HG02642 (cell line): ENCODE measurements around the gene PRKAG3.
"Not testable (repeated sequence)": the region's sequence is repeated elsewhere in the genome, so short reads cannot be mapped to it uniquely, and the experiment has no call there.

Experiments used
- ATAC-seq: cut with Tn5 transposase; IDR thresholded peaks from one replicate; pipeline ENCODE4 v1.9.1; 2021; ENCODE audit warnings: mild to moderate bottlenecking; ENCODE audit not compliant: unreplicated experiment, poor library complexity

Gene PRKAG3

DNA sequence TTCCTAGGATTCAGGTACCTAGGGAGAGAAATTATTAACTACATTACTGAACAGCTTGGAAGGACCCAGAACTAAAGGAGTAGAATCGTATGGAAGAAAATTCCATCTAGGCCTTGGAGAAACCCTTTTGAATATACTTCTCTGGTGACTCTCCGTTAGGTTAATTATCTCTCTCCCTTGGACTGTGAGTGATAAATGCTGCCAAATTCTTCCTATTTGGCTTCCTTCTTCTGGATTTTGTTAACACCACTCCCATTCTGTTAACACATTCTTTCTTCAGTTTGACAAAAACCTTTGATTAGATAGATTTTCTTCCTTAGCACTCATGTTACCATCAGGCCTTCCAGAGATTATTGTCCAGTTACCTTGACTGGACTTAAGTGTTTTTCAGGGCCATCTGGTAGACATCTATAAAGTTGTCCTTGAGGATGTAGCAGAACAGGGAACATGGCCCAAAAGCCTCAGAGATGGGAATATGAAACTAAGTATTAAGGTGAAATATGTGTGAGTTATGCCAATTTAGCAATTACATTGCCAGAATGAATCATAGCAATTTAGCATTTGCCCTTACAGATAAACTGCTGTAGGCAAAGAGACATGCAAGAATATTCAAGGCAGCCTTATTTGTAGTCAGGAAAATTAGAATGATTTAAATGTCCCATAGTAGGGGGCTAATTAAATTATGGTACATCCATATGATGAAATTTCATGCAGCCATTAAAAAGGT is 42.9 kb downstream of the PRKAG3 start:
- ATAC-seq = no peak

DNA sequence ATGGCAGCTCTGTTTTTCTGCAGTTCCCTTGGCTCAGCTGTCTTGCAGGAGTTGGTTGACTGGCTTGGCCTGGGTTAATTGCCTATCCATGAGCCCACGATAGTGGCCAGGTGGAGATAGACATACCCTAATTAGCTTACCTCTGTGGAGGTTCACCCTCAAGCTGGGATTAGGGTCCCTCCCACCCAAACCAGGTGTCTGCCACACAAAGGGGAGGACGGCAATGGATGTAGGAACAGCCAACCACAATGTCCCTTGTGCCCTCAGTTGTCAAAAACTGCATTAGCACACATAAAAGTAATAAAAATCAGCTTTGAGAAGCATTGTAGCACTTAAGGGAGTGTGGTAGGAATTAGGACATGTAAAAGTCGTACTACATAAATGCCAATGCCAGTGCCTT is 45.5 kb downstream of the PRKAG3 start:
- ATAC-seq = no peak

DNA sequence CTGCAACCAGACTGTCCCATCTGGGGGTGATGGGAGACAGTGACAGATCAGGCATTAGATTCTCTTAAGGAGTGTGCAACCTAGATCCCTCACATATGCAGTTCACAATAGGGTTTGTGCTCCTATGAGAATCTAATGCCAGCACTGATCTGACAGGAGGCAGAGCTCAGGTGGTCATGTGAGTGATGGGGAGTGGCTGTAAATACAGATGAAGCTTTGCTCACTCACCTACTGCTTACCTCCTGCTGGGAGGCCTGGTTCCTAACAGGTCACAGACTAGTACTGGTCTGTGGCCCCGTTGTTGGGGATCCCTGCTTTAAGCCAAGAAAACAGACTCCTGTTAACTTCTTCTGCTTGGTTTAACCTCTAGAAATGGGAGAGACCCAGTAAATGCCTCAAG is 46.5 kb downstream of the PRKAG3 start:
- no peak for ATAC-seq

DNA sequence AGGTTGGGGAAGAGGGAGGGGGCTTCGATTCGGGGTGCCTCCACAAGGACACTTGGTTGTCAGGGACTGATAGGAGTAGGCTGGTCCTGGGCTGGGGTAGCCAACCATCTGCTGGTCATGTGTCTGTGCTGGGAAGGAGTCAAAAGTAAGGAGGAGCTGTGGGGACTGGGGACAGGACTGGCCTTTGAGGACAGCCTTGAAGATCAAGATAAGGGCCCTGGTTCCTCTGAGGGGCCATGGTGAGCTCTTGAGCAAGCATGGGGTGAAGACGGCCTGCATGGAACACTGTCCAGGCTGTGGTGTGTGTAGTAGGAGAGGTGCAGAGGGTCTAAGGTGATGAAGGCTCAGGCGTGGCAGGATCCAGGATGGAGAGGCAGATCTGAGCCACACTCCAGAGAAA is 47.9 kb downstream of the PRKAG3 start:
- no peak for ATAC-seq

DNA sequence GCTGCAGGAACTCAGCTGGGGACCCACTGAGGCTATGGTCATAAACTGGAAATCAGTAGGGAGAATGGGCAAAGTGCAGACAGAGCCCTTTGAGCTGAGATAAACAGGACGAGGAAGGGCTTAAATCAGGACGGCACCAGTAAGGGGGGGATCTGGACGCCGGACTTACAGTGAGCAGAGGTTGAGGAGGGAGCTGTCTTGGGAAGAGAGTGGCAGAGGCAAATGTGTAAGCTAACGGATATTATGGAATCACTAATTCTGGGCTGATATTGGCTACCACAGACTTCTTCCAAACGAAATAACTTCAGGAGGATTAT is 49.1 kb downstream of the PRKAG3 start:
- ATAC-seq = no peak

DNA sequence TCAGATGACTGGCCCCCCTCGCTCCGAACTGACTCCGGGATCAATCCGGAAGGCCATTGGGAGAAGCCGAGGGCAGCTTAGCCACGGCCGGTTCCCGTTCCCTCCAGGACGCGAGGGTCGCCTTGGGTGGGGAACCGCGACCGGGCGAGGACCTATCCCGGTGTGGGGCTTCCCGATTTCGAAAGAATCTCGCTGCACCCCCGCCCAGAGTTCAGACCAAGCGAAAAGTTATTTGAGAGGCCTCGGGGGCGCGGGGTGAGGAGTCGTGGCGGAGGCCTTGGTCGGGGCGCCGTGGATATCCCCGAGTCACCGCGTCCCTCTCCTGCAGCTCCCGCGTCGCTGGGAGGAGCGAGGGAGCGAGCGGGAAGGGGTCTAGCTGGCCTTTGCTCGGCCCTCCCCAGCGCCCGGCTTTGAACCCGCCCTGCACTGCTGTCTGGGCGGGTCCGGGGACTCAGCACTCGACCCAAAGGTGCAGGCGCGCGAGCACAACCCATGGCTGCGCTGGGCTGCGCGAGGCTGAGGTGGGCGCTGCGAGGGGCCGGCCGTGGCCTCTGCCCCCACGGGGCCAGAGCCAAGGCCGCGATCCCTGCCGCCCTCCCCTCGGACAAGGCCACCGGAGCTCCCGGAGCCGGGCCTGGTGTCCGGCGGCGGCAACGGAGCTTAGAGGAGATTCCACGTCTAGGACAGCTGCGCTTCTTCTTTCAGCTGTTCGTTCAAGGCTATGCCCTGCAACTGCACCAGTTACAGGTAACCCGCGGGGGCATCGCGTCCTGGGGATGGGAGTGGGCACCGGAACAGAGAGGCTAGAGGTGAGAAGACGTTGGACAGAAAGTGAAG is 49.7 kb downstream of the PRKAG3 start, which contains the start of gene CYP27A1:
Gene CYP27A1, plus strand, starts transcription at position 457 of the 837 bp plus-strand sequence. Its CDS starts 36 bp downstream, at position 493.
- no peak for ATAC-seq

DNA sequence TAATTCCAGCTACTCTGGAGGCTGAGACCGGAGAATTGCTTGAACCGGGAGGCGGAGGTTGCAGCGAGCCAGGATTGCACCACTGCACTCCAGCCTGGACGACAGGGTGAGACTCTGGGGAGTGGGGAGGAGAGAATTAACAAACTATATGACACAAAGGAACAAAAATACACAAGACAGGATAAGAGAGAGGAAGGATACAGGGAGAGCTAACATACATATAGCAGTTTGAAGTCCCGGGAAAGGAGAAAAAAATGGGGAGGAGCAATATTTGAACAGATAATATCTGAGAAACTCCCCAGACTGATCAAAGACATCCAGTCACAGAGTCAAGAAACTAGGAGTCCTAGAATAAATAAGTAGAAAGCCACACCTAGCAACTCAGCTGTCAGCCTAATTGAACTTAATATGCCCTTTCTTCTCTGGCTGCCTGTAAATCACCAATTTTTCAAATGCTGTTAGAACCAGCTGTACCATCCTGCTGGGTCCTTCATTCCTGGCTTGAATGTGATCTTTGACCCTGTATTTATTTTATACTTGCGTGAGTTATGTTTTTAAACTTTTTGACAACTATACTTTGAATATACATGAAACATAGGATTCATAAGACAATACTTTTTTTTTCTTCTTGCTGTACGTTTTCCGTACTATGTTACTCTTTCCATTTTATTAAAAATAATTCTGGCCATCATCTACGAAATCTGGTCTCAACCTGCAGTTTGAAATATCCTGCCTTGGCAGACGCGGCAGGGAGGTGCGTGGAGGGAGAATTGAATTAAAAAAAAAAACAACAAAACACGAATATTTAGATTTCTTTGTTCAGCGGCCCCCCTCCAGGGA is 50.5 kb downstream of the PRKAG3 start:
- ATAC-seq = no peak

DNA sequence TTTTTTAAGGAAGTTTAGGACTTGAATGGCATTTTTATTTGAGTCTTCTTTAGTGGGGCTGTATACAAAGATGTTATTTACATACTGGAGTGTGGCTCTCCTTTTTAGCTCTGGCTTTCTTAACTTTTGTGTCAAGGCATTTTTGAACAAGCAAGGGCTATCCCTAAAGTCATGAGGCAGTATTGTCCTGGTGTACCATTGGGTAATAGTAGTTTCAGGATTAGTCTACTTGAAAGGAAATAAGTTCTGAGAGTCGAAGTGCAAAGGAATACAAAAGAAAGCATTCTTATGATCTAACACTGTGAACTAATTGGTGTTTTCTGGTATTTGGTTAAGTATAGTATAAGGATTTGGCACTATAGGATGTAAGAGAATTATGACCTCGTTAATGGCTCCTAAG is 51.6 kb downstream of the PRKAG3 start:
- ATAC-seq = no peak

DNA sequence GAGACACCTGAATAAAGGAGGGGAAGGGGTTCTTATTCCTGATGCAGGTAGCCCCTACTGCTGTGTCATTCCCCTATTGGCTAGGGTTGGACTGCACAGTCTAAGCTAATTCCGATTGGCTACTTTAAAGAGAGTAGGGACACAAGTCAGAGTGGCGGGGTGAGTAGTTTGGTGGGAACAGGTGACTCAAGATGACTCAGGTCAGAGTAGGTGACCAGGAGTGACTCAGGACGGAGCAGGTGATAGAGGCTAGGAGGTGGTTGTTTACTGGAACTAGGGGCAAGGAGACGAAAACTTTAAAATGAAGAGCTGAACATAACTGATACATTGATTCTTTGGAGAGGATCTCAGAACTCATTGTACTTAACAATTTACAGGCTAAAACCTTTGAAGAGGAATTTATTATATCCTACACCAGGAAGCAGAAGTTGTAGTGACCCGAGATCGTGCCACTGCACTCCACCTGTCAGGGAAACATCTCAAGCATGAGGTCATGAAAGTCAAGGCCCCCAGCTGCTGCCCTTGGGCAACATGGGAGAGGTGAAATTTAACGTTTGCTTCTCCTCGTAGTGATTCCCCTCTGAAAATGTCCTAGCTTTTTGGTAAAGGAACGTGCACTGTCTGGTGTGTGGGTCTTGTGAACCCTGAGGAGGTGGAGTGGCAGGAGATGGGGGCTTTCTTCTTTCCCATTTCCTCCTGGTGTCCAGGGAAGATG is 54.2 kb downstream of the PRKAG3 start:
- no peak for ATAC-seq

DNA sequence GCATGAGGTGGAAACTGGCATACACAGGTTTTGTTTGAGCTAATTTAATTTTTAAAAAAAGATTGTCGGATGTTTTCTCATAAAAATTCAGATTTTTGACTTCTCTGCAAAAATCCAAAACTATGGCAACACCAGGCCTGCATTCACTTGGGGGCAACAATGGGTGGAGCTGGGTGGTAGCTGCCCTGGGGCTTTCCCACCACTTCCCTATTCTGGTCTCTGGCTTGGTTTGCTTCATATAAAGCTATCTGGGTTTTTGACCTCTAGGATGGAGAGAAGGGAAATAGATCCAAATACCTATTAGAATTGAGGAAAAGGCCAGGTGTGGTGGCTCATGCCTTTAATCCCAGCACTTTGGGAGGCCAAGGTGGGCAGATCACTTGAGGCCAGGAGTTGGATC is 55.1 kb downstream of the PRKAG3 start:
- no peak for ATAC-seq

DNA sequence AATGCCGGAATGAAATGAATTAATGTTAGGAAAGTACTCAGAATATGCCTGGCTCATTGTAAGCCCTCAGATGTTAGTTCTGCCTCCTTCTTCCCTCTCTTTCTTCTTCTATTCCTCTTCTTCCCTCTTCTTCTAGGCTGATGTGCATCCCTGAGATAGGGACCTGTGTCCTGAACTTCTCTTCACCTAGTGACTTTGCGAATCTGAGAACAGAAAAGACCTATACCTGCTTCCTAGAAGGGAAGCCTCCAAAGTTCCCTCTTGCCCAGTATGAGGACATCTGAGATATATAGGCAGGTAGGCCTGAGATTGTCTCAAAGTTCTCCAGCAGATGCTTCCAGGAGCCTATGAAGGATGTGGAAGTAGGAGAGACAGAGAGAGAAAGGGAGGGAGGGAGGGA is 57.7 kb downstream of the PRKAG3 start:
- no peak for ATAC-seq

DNA sequence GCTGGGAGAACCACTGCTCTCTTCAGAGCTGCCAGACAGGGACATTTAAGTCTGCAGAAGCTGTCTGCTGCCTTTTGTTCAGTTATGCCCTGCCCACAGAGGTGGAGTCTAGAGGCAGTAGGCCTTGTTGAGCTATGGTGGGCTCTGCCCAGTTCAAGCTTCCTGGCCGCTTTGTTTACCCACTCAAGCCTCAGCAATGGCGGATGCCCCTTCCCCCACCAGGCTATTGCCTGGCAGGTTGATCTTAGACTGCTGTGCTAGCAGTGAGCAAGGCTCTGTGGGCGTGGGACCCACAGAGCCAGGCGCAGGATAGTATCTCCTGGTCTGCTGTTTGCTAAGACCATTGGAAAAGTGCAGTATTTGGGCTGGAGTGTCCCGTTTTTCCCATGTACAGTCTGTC is 58.8 kb downstream of the PRKAG3 start:
- ATAC-seq = not testable (repeated sequence)
